HG02610 (cell line): ENCODE measurements around the gene RPS26.
"Not testable (repeated sequence)": the region's sequence is repeated elsewhere in the genome, so short reads cannot be mapped to it uniquely, and the experiment has no call there.

ENCODE experiments used
- ATAC-seq: cut with Tn5 transposase; IDR thresholded peaks from one replicate; pipeline ENCODE4 v1.9.1; 2021; ENCODE audit warnings: mild to moderate bottlenecking, moderate library complexity; ENCODE audit not compliant: unreplicated experiment

Gene RPS26

DNA sequence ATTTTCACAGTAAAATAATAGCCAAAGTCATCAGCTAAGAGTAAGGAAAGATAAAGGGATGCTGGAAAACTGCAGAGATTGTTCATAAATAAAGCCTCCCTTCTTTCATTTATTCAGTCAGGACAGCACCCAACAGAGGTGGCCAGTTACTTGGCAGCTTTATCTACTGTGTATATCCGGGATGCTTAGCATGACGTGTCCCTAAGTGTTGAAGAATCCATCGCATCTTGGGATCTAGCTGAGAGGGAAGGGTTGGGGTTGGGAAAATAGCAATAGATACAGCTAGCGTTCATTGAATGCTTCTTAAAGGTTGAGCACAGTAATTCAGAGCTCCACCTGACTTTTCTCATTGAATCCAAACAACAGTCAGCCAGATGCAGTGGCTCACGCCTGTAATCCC lies 32.7 kb downstream of the RPS26 start:
- ATAC-seq, result no peak

- ATAC-seq, result not testable (repeated sequence)
Measured at GRCh38 chr12:56077966-56078365, 36.2 kb downstream of the RPS26 start.

- no peak for ATAC-seq
Measured at GRCh38 chr12:56078427-56078826, 36.7 kb downstream of the RPS26 start.

DNA sequence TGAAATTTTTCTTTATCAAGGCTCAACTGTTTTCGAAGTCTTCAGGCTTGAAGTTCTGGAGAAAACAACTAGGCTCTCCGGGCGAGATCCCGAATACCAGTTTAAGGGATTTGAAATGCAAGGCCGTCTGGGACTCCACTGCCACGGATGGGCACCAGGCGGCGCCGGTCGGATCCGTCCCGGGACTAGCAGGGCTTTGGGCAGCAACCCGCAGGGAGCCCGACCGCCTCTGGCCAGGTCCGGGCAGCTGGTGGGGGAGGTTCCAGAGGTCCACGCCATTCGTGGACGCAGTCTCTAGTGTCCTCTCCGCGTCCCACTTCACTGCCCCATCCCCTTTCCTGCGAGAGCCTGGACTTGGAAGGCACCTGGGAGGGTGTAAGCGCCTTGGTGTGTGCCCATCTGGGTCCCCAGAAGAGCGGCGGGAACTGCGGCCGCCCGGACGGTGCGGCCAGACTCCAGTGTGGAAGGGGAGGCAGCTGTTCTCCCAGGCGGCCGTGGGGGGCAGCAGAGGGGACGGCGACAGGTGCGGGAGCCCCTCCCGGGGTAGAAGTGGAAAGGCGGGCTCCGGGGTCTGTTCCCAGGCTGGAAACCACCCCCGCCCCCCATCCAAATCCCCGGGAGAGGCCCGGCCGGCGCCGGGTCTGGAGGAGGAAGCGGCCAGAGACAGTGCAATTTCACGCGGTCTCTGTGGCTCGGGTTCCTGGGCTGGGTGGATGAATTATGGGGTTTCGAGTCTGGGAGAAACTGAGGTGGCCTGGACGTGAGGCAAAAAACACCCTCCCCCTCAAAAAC lies 37.4 kb downstream of the RPS26 start:
- peak; percentile 45 for ATAC-seq

DNA sequence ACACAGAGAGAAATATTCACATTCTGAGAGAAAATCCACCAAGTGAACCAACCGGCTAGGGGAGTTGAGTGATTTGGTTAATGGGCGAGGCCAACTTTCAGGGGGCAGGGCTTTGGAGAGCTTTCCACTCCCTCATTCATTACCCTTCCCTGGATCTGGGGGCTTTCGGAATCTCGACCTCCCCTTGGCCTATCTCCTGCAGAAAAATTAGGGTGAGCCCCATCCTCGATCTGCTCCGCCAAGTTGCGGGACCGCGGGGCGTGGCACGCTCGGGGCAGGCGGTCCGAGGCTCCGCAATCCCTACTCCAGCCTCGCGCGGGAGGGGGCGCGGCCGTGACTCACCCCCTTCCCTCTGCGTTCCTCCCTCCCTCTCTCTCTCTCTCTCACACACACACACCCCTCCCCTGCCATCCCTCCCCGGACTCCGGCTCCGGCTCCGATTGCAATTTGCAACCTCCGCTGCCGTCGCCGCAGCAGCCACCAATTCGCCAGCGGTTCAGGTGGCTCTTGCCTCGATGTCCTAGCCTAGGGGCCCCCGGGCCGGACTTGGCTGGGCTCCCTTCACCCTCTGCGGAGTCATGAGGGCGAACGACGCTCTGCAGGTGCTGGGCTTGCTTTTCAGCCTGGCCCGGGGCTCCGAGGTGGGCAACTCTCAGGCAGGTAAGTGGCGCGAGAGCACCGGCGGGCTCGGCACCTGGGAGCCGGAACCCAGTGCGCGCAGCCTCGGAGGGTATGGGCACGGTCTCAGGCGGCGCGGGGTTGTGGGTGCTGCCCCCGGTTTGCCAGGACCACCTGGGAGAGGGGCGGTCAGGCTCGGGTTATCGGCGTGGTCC lies 38.2 kb downstream of the RPS26 start, which contains the start of gene ERBB3:
ERBB3 (plus strand) TSS at position 443 of the 833 bp plus-strand sequence; CDS start at position 579, 136 bp downstream.
- ATAC-seq, result peak; percentile 31

DNA sequence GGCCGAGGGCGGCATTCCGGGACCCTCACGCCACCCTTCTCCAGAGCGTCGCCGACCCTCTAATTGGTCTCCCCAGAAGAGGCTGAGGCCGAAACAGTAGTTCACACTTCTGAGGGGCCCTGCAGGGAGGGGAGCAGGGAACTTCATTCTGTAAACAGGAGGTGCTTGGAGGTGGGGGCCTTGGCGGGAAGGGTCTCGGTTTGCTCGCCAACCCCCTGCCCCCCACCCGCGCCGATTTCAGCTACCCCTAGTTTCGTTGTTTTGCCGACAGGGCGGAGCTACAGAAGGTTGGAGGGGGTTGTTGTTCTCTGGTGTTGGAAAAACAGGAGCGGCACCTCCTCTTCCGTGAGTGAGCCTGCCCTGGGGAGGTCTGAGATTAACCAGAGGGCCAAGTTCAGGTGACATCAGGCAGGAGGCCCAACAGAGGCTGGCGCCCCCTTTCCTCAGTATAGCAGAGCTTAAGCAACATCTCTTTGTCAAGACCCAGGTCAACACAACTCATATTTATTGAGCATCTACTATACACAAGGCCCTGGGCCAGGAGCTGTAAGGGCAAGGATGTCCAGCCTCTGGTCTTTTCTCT lies 38.9 kb downstream of the RPS26 start:
- ATAC-seq, result no peak

DNA sequence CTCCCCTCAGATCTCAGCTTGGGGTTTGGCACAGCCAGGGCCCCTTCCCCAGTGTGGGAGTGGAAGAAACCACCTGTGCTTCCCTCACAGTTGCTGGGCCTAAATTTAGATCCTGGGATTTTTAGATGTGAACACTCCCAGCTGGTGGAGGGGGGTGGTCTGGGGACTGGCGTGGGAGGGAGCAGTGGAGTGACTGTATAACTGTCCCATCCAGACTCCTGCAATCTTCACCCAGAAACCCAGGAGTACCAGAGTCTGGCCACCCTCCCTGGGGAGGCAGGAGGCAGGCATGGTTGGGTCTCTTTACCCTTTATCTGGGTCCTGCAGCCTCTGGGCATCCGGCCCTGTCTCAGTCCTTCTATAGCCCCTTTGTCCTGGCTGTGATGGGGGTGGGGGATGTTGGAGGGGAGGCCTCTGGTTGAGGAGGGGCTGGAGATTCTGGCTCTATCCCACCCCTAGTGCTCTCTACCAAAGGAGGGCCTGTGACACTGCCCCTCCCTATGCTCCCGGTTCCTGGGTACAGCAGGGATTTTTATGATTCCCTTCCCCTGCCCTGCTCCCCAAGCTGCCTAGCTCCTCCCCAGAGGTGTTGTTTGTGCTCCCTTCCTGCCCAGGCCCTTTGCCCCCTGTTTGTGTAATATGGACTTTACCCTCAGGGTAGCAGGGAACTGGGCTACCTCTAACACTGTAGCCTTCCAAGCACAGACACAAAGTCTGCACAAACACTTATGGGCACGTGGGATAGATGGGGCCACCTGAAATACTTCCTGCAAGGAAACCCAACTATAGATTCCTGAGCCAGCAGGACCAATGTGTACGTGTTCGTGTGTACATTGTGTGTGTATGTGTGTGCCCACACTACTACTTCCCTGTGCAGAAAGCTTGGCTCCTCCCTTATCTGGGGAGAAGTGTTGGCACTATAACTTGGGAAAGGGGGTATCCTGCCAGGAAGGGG lies 40.0 kb downstream of the RPS26 start:
- no peak for ATAC-seq

GRCh38 chr12:56082382-56082781 lies 40.7 kb downstream of the RPS26 start:
- ATAC-seq, result no peak

DNA sequence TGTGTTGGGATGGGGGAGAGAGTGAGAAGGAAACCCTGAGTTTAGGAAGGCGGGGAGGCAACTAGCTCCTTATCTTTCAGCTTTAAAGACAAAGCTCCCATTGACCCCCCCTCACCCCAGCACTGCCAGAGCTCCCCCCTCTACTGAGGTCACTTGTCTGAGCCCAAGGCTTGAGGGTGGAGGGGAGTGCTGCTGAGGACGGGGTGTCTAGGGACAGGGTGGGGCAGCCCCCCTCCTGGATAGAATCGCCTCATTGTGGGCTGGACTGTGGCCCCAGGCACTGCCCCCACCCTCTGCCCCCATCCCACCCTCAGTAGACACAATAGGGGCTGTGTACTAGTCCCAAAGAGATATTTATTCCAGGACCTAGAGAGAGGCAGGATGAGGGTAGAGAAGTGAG lies 41.2 kb downstream of the RPS26 start:
- no peak for ATAC-seq

GRCh38 chr12:56084958-56085543 lies 43.3 kb downstream of the RPS26 start:
- ATAC-seq, result no peak

DNA sequence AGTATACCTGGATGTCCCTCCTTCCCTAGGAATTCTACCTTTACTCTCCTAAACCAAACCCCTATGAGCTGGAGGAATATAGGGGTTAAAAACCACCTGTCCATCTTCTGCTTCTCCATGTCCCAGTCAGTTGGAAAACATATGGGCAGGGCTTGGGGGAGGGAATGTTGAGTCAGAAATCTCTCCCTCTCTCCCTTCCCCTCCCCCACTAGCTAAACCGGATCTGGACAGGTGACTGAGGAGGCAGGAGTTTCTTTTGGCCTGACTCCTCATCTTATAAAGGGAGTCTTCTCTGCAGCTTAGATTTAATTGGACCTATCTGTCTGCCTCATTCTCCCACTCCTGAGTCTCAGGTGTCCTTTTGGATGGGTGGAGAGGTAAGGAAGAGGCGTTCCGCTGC lies 44.4 kb downstream of the RPS26 start:
- no peak for ATAC-seq

DNA sequence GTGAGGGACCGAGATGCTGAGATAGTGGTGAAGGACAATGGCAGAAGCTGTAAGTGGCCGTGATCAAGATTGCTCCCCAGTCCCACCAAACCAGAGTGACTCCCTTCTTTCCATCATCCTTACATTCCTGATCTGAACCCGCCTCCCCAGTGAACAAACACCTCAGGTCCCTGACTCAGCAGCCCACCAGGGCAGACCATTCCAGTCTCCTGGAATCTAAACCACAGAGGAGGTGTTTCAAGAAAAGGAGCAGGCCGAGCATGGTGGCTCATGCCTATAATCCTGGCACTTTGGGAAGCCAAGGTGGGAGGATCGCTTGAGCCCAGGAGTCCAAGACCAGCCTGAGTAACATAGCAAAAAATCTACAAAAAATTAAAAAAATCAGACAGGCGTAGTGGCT lies 44.9 kb downstream of the RPS26 start:
- no peak for ATAC-seq

DNA sequence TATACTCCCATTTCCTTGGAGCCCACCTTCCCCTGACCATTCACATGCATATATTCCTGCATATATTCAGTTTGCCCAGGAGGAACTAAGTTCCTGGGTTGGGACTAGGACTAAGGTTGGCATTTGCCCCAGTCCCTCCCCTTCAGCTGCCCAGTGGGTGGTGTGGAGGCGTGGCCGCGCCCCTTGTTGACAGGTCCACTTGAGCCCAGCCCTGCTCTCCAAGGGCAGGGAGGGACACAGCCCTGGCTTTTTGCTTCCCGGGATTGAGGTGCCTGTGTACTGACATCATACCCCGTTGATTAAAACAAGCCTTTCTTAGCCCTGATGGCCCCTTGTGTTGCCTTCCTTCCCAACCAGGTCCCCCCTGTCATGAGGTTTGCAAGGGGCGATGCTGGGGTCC lies 45.5 kb downstream of the RPS26 start:
- no peak for ATAC-seq
